ENCODE measurements around the gene ARVCF. TPM values are rescaled to one million over a fixed set of nuclear protein-coding genes. Genes with fewer than 3 reads are reported as not detected.

The ARVCF gene
- total and polyA plus RNA-seq, 2 experiments from 2014 or later, result 15.6 to 122 TPM

DNA sequence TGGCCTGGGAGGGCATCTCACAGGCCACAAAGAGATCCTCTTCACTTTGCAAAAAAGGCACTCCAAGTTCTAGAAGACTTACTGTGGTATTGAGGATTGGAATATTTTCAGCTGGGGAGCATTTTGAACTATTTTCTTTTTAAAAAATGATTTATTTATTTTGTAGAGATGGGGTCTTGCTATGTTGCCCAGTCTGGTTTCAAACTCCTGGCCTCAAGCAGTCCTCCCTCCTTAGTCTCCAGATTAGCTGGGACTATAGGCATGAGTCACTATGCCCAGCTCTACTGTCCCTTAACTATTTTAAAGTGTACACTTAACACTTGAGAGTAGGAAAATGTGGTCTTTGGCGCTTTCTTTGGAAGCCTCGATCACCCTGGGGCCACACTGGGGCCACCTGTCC is 38.5 kb upstream of the ARVCF start:
- Histone ChIP-seq H3K9me2 (ENCODE audit: insufficient read depth) (no peaks in the 10 kb centered on the region), H3K4me1 (ENCODE audit: insufficient read depth) (no peaks in the 10 kb centered on the region), H3K4me3 (no peak overlapping the region), H3K27me3 (ENCODE audit: insufficient read depth) (no peaks in the 10 kb centered on the region), H4K20me1 (replicated peaks; ENCODE audit: insufficient read depth) (no peaks in the 10 kb centered on the region), H3K79me2 (replicated peaks; ENCODE audit: insufficient read depth) (no peaks in the 10 kb centered on the region), H2AFZ (no peak overlapping the region), H3K4me2 (no peak overlapping the region), H3F3A (replicated peaks; ENCODE audit: low read depth) (0 out of 2 replicates have a peak, but pooled peaks cover 8% of the 10 kb centered on the region), H3K36me3 (ENCODE audit: insufficient read depth) (no peaks in the 10 kb centered on the region), H3K27ac (ENCODE audit: low read depth) (no peak overlapping the region)
- ATAC-seq (no peak), DNase-seq (ENCODE audit: low spot score) (no peak)
- H3K27me3 Mint-ChIP-seq (ENCODE audit: insufficient read depth, low read depth, poor library complexity), result peaks cover 3% of the 10 kb centered on the region
- TF ChIP-seq NANOG (IDR thresholded peaks at IDR 0.05; ENCODE audit: borderline replicate concordance), result no peak
- no peak for TF ChIP-seq POLR2AphosphoS5 (IDR thresholded peaks at IDR 0.05; ENCODE audit: low read depth)
- TF ChIP-seq ZNF114 (CRISPR knock-in tag; IDR thresholded peaks at IDR 0.05), result no peak
- TF ChIP-seq, protein P1, sequence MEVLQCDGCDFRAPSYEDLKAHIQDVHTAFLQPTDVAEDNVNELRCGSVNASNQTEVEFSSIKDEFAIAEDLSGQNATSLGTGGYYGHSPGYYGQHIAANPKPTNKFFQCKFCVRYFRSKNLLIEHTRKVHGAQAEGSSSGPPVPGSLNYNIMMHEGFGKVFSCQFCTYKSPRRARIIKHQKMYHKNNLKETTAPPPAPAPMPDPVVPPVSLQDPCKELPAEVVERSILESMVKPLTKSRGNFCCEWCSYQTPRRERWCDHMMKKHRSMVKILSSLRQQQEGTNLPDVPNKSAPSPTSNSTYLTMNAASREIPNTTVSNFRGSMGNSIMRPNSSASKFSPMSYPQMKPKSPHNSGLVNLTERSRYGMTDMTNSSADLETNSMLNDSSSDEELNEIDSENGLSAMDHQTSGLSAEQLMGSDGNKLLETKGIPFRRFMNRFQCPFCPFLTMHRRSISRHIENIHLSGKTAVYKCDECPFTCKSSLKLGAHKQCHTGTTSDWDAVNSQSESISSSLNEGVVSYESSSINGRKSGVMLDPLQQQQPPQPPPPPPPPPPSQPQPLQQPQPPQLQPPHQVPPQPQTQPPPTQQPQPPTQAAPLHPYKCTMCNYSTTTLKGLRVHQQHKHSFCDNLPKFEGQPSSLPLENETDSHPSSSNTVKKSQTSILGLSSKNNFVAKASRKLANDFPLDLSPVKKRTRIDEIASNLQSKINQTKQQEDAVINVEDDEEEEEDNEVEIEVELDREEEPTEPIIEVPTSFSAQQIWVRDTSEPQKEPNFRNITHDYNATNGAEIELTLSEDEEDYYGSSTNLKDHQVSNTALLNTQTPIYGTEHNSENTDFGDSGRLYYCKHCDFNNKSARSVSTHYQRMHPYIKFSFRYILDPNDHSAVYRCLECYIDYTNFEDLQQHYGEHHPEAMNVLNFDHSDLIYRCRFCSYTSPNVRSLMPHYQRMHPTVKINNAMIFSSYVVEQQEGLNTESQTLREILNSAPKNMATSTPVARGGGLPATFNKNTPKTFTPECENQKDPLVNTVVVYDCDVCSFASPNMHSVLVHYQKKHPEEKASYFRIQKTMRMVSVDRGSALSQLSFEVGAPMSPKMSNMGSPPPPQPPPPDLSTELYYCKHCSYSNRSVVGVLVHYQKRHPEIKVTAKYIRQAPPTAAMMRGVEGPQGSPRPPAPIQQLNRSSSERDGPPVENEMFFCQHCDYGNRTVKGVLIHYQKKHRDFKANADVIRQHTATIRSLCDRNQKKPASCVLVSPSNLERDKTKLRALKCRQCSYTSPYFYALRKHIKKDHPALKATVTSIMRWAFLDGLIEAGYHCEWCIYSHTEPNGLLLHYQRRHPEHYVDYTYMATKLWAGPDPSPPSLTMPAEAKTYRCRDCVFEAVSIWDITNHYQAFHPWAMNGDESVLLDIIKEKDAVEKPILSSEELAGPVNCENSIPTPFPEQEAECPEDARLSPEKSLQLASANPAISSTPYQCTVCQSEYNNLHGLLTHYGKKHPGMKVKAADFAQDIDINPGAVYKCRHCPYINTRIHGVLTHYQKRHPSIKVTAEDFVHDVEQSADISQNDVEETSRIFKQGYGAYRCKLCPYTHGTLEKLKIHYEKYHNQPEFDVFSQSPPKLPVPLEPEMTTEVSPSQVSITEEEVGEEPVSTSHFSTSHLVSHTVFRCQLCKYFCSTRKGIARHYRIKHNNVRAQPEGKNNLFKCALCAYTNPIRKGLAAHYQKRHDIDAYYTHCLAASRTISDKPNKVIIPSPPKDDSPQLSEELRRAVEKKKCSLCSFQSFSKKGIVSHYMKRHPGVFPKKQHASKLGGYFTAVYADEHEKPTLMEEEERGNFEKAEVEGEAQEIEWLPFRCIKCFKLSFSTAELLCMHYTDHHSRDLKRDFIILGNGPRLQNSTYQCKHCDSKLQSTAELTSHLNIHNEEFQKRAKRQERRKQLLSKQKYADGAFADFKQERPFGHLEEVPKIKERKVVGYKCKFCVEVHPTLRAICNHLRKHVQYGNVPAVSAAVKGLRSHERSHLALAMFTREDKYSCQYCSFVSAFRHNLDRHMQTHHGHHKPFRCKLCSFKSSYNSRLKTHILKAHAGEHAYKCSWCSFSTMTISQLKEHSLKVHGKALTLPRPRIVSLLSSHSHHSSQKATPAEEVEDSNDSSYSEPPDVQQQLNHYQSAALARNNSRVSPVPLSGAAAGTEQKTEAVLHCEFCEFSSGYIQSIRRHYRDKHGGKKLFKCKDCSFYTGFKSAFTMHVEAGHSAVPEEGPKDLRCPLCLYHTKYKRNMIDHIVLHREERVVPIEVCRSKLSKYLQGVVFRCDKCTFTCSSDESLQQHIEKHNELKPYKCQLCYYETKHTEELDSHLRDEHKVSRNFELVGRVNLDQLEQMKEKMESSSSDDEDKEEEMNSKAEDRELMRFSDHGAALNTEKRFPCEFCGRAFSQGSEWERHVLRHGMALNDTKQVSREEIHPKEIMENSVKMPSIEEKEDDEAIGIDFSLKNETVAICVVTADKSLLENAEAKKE (CRISPR knock-in tag; IDR thresholded peaks at IDR 0.05), result no peak
- H3K9me3 Mint-ChIP-seq, result no peaks in the 10 kb centered on the region
- H3K4me1 Mint-ChIP-seq, result no peaks in the 10 kb centered on the region
- no peak overlapping the region for H3K27ac Mint-ChIP-seq
- no peaks in the 10 kb centered on the region; the same call in 2 of the 3 replicates for H3K36me3 Mint-ChIP-seq (ENCODE audit: low read depth)
- H3K4me3 Mint-ChIP-seq, result no peak overlapping the region

DNA sequence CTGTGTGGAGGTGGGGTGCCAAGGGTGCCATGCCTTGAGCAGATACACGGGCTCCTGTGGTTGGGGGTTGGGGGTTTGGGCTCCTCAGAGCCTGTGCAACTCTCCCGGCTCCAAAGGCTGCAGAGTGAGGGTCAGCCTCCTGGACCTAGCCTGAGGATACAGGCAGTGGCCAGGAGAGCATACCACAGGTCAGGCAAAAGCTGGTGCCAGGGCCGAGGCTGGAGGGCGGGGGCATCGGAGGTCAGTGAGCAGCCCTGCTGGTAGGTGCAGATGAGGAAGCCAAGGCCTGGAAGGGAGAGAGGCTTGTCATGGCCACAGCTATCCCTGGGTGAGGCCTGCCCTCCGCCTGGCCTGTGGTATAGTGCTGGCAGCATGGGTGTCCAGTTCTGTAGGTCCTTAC is 37.9 kb upstream of the ARVCF start:
- no peak overlapping the region for H3K4me3 ChIP-seq
- H3F3A ChIP-seq (replicated peaks; ENCODE audit: low read depth), result 0 out of 2 replicates have a peak, but pooled peaks cover 8% of the 10 kb centered on the region
- H2AFZ ChIP-seq, result no peak overlapping the region
- no peaks in the 10 kb centered on the region for H3K27me3 ChIP-seq (ENCODE audit: insufficient read depth)
- Mint-ChIP-seq H3K9me3 (peaks cover 2% of the 10 kb centered on the region; the same call in 1 of the 3 replicates), H3K4me3 (no peak overlapping the region), H3K27me3 (ENCODE audit: insufficient read depth, low read depth, poor library complexity) (peaks cover 3% of the 10 kb centered on the region), H3K4me1 (no peaks in the 10 kb centered on the region), H3K27ac (no peak overlapping the region), H3K36me3 (ENCODE audit: low read depth) (peaks cover 3% of the 10 kb centered on the region; the same call in 2 of the 3 replicates)
- H3K4me1 ChIP-seq (ENCODE audit: insufficient read depth), result no peaks in the 10 kb centered on the region
- no peak overlapping the region for H3K27ac ChIP-seq (ENCODE audit: low read depth)
- no peak overlapping the region for H3K4me2 ChIP-seq
- ATAC-seq (no peak), DNase-seq (ENCODE audit: low spot score) (no peak)
- H3K36me3 ChIP-seq (ENCODE audit: insufficient read depth), result no peaks in the 10 kb centered on the region
- no peaks in the 10 kb centered on the region for H3K79me2 ChIP-seq (replicated peaks; ENCODE audit: insufficient read depth)
- no peaks in the 10 kb centered on the region for H3K9me2 ChIP-seq (ENCODE audit: insufficient read depth)
- no peaks in the 10 kb centered on the region for H4K20me1 ChIP-seq (replicated peaks; ENCODE audit: insufficient read depth)
- TF ChIP-seq, protein P1 (CRISPR knock-in tag; IDR thresholded peaks at IDR 0.05), result no peak
- TF ChIP-seq CREB1 (CRISPR knock-in tag; IDR thresholded peaks at IDR 0.05; ENCODE audit: low read depth) (no peak), ZNF331 (CRISPR knock-in tag; IDR thresholded peaks at IDR 0.05; ENCODE audit: low read depth) (no peak)
